HEK293 (cell line): ENCODE results near the gene CCDC85C.

ENCODE experiments used
- CTCF ChIA-PET: fragments of 350-600 bp; formaldehyde crosslinking; extraction: SDS; loops from one replicate; lab custom pipeline; 2021; ENCODE audit warnings: antibody characterized with exemption; lab: Yijun Ruan, JAX
- POLR2A ChIA-PET: fragments of 300-600 bp; formaldehyde crosslinking; extraction: SDS; loops from one replicate; lab custom pipeline; 2020; ENCODE audit warnings: antibody characterized with exemption, inconsistent platforms; lab: Yijun Ruan, JAX
- H3K27ac ChIP-seq: fragments of 200-500 bp; sonication (Bioruptor generic); 2 replicates; pipeline ENCODE4 v1.5.1; 2014; ENCODE audit warnings: low read depth, low read length, control low read depth, inconsistent platforms; ENCODE audit errors: extremely low read depth
- H3K36me3 ChIP-seq, 2 experiments: fragments of 200-500 bp in 1 of 2; sonication (Bioruptor generic) in 1 of 2; 1 replicate in 1 of 2; 2 replicates in 1 of 2; pipeline ENCODE4 v1.5.1; 2014 to 2017; ENCODE audit warnings: inconsistent platforms in 2 of 2, low read length in 2 of 2; ENCODE audit not compliant: control insufficient read depth in 2 of 2, insufficient read depth in 1 of 2
- H3K4me1 ChIP-seq: fragments of 200-500 bp; sonication (Bioruptor generic); 2 replicates; pipeline ENCODE4 v1.5.1; 2014; ENCODE audit warnings: mild to moderate bottlenecking, low read length, inconsistent platforms; ENCODE audit not compliant: control insufficient read depth, insufficient read depth
- H3K4me3 ChIP-seq: 2 replicates; pipeline ENCODE4 v1.5.1; 2011; ENCODE audit warnings: low read depth, mild to moderate bottlenecking, control low read depth, low read length, moderate library complexity
- H3K9me3 ChIP-seq: fragments of 200-500 bp; sonication (Bioruptor generic); 2 replicates; pipeline ENCODE4 v1.5.1; 2014; ENCODE audit warnings: low read depth, low read length, inconsistent platforms; ENCODE audit not compliant: control insufficient read depth, insufficient read depth
- BCL11A ChIP-seq: fragments of 450-650 bp; formaldehyde crosslinking; IDR thresholded peaks from 2 replicates; pipeline ENCODE4 v1.5.1; 2016; ENCODE audit warnings: low read depth, missing biosample characterization, missing genetic modification characterization
- GLIS1 ChIP-seq: fragments of 450-650 bp; formaldehyde crosslinking; IDR thresholded peaks from 2 replicates; pipeline ENCODE4 v1.5.1; 2016; ENCODE audit warnings: missing biosample characterization, missing genetic modification characterization
- GLIS2 ChIP-seq: fragments of 450-650 bp; formaldehyde crosslinking; IDR thresholded peaks from 2 replicates; pipeline ENCODE4 v1.5.1; 2016; ENCODE audit warnings: missing biosample characterization, missing genetic modification characterization
- HOXA7 ChIP-seq: sonication (generic); formaldehyde crosslinking; IDR thresholded peaks from 2 replicates; pipeline ENCODE4 v1.8.1; 2022; ENCODE audit warnings: missing genetic modification reagents, borderline replicate concordance
- IKZF3 ChIP-seq: fragments of 450-650 bp; IDR thresholded peaks from 2 replicates; pipeline ENCODE4 v1.5.0; 2018; ENCODE audit warnings: missing biosample characterization, mild to moderate bottlenecking, missing genetic modification characterization, moderate library complexity
- KLF7 ChIP-seq: fragments of 450-650 bp; formaldehyde crosslinking; IDR thresholded peaks from 2 replicates; pipeline ENCODE4 v1.5.1; 2016; ENCODE audit warnings: missing biosample characterization, missing genetic modification characterization, borderline replicate concordance
- SCRT2 ChIP-seq: fragments of 450-650 bp; formaldehyde crosslinking; IDR thresholded peaks from 2 replicates; pipeline ENCODE4 v1.5.1; 2016; ENCODE audit warnings: missing biosample characterization, missing genetic modification characterization
- SP2 ChIP-seq: fragments of 450-650 bp; formaldehyde crosslinking; IDR thresholded peaks from 2 replicates; pipeline ENCODE4 v1.5.1; 2016; ENCODE audit warnings: missing biosample characterization, missing genetic modification characterization
- ZBTB10 ChIP-seq: fragments of 450-650 bp; formaldehyde crosslinking; IDR thresholded peaks from 2 replicates; pipeline ENCODE4 v1.5.1; 2016; ENCODE audit warnings: missing biosample characterization, missing genetic modification characterization
- ZBTB11 ChIP-seq: fragments of 450-650 bp; formaldehyde crosslinking; conservative IDR thresholded peaks from 2 replicates; pipeline ENCODE4 v1.5.1; 2016; ENCODE audit warnings: low read depth, missing biosample characterization, missing genetic modification characterization
- ZNF133 ChIP-seq: fragments of 450-650 bp; formaldehyde crosslinking; IDR thresholded peaks from 2 replicates; pipeline ENCODE4 v1.5.1; 2016; ENCODE audit warnings: missing biosample characterization, missing genetic modification characterization
- ZNF146 ChIP-seq: fragments of 450-650 bp; formaldehyde crosslinking; IDR thresholded peaks from 2 replicates; pipeline ENCODE4 v1.5.1; 2016; ENCODE audit warnings: missing biosample characterization, missing genetic modification characterization
- ZNF16 ChIP-seq: fragments of 450-650 bp; formaldehyde crosslinking; IDR thresholded peaks from 2 replicates; pipeline ENCODE4 v1.5.1; 2016; ENCODE audit warnings: low read depth, missing biosample characterization, missing genetic modification characterization
- ZNF274 ChIP-seq, 2 experiments: fragments of 200-500 bp in 1 of 2; fragments of 450-650 bp in 1 of 2; sonication (Bioruptor generic) in 1 of 2; formaldehyde crosslinking in 1 of 2; IDR thresholded peaks; 2 replicates each; pipeline versions ENCODE4 v1.5.1 to v1.6.1; 2014 to 2016; ENCODE audit warnings: borderline replicate concordance in 1 of 2, inconsistent platforms in 1 of 2, low read length in 1 of 2, missing biosample characterization in 1 of 2, missing genetic modification characterization in 1 of 2
- ZNF280C ChIP-seq: fragments of 450-650 bp; formaldehyde crosslinking; IDR thresholded peaks from 2 replicates; pipeline ENCODE4 v1.5.1; 2016; ENCODE audit warnings: missing biosample characterization, missing genetic modification characterization
- ZNF341 ChIP-seq: fragments of 450-650 bp; formaldehyde crosslinking; IDR thresholded peaks from 2 replicates; pipeline ENCODE4; 2016; ENCODE audit warnings: low read depth, missing biosample characterization, missing genetic modification characterization
- ZNF555 ChIP-seq: fragments of 450-650 bp; formaldehyde crosslinking; conservative IDR thresholded peaks from 2 replicates; pipeline ENCODE4 v1.5.1; 2017; ENCODE audit warnings: missing biosample characterization, mild to moderate bottlenecking, missing genetic modification characterization, inconsistent platforms
- ZNF610 ChIP-seq: fragments of 450-650 bp; formaldehyde crosslinking; IDR thresholded peaks from 2 replicates; pipeline ENCODE4 v1.5.1; 2016; ENCODE audit warnings: missing biosample characterization, missing genetic modification characterization, borderline replicate concordance
- ZNF629 ChIP-seq: fragments of 450-650 bp; formaldehyde crosslinking; IDR thresholded peaks from 2 replicates; pipeline ENCODE4 v1.5.1; 2017; ENCODE audit warnings: missing biosample characterization, missing genetic modification characterization
- ZNF747 ChIP-seq: fragments of 450-650 bp; formaldehyde crosslinking; IDR thresholded peaks from 2 replicates; pipeline ENCODE4 v1.5.1; 2016; ENCODE audit warnings: missing biosample characterization, missing genetic modification characterization
- ZNF776 ChIP-seq: fragments of 450-650 bp; formaldehyde crosslinking; IDR thresholded peaks from 2 replicates; pipeline ENCODE4 v1.5.0; 2017; ENCODE audit warnings: missing biosample characterization, missing genetic modification characterization, borderline replicate concordance
- TF ChIP-seq, protein P1 (sequence below): fragments of 450-650 bp; formaldehyde crosslinking; IDR thresholded peaks from 2 replicates; pipeline ENCODE4 v1.5.1; 2016; ENCODE audit warnings: missing biosample characterization, missing genetic modification characterization

CCDC85C gene

GRCh38 chr14:99624024-99624423 lies 20.0 kb upstream of the CCDC85C start (continued):
- no peak for TF ChIP-seq ZNF629 (tag by site-specific recombination)
- TF ChIP-seq KLF7, result no peak
- no peak for TF ChIP-seq ZNF555 (tag by site-specific recombination)
- no peak for TF ChIP-seq ZNF146 (tag by site-specific recombination)

- ChIA-PET CTCF (interaction anchor here (0.8 to 1.2 kb wide), 2 partner anchors 59 to 97 kb away, joined by 3 to 7 read pairs; no protein-coding TSS in a partner anchor), POLR2A (interaction anchor here (0.7 kb wide), 1 partner anchor 80 kb away, joined by 4 read pairs; no protein-coding TSS in a partner anchor)
- Histone ChIP-seq H3K36me3 (no peaks in the 10 kb centered on the region), H3K4me3 (no peak overlapping the region), H3K4me1 (no peaks in the 10 kb centered on the region), H3K9me3 (no peaks in the 10 kb centered on the region), H3K27ac (no peak overlapping the region)
- no peak for TF ChIP-seq ZNF280C (tag by site-specific recombination)
- TF ChIP-seq ZNF274 (IDR thresholded peaks at IDR 0.05; ENCODE audit: low read length), result no peak
- no peak for TF ChIP-seq ZNF274 (tag by site-specific recombination; IDR thresholded peaks at IDR 0.05; ENCODE audit: borderline replicate concordance)
- no peak for TF ChIP-seq ZBTB10 (tag by site-specific recombination)
- TF ChIP-seq SCRT2 (tag by site-specific recombination), result no peak
- no peak for TF ChIP-seq BCL11A (tag by site-specific recombination)
- TF ChIP-seq ZNF555 (tag by site-specific recombination), result no peak
- no peak for TF ChIP-seq HOXA7 (CRISPR knock-in tag)
- no peak for TF ChIP-seq ZNF747
- no peak for TF ChIP-seq GLIS2 (tag by site-specific recombination)
- no peak for TF ChIP-seq ZNF16
- TF ChIP-seq ZNF610 (tag by site-specific recombination), result no peak
Measured at GRCh38 chr14:99621948-99622347, 17.9 kb upstream of the CCDC85C start.

GRCh38 chr14:99619835-99620834 lies 16.1 kb upstream of the CCDC85C start:
- POLR2A ChIA-PET, result interaction anchor here (0.6 kb wide), 1 partner anchor 15 kb away, joined by 3 read pairs; no protein-coding TSS in a partner anchor
- CTCF ChIA-PET, result interaction anchor here (0.6 to 1.9 kb wide), 6 partner anchors 8 to 496 kb away, joined by 3 to 5 read pairs (median 4); no protein-coding TSS in a partner anchor
- no peak overlapping the region for H3K27ac ChIP-seq
- TF ChIP-seq ZBTB11 (tag by site-specific recombination), result no peak
- TF ChIP-seq ZNF341 (tag by site-specific recombination), result no peak
- TF ChIP-seq IKZF3 (tag by site-specific recombination), result 0 out of 2 replicates have a peak, but pooled peaks have one; percentile 14
- no peak for TF ChIP-seq ZNF776 (tag by site-specific recombination)
- TF ChIP-seq GLIS1 (tag by site-specific recombination), result peak; percentile 77
- TF ChIP-seq ZNF133, result no peak
- TF ChIP-seq, protein P1, sequence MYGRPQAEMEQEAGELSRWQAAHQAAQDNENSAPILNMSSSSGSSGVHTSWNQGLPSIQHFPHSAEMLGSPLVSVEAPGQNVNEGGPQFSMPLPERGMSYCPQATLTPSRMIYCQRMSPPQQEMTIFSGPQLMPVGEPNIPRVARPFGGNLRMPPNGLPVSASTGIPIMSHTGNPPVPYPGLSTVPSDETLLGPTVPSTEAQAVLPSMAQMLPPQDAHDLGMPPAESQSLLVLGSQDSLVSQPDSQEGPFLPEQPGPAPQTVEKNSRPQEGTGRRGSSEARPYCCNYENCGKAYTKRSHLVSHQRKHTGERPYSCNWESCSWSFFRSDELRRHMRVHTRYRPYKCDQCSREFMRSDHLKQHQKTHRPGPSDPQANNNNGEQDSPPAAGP (tag by site-specific recombination), result peak; percentile 93
- TF ChIP-seq SP2 (tag by site-specific recombination), result peak; percentile 28; the same call in 1 of the 2 replicates

More at GRCh38 chr14:99619835-99620834, 16.1 kb upstream of the CCDC85C start:
- H3K36me3 ChIP-seq, result no peaks in the 10 kb centered on the region
- H3K9me3 ChIP-seq, result no peaks in the 10 kb centered on the region
- no peaks in the 10 kb centered on the region for H3K4me1 ChIP-seq
- H3K4me3 ChIP-seq, result no peak overlapping the region
